Transverse colon (tissue), 4 donors: ENCODE results near the gene TTC28. TPM values are rescaled to one million over a fixed set of nuclear protein-coding genes. Genes with fewer than 3 reads are reported as not detected.

Experiments
- DNase-seq: peaks from one replicate; pipeline ENCODE4 v3.0.0-alpha.2; 2019
- H3K27ac ChIP-seq, 4 donors: fragments of 200-600 bp; sonication (generic); 2 replicates each; pipeline ENCODE4 v1.5.1; 2016 to 2018; ENCODE audit warnings: inconsistent platforms in 4 of 4
- H3K27me3 ChIP-seq: fragments of 200-600 bp; sonication (generic); 2 replicates; pipeline ENCODE4 v1.5.1; 2017; ENCODE audit warnings: inconsistent platforms
- H3K36me3 ChIP-seq, 4 donors: fragments of 200-600 bp; sonication (generic); 2 replicates each; pipeline ENCODE4 v1.5.1; 2017 to 2019; ENCODE audit warnings: inconsistent platforms in 4 of 4
- H3K4me1 ChIP-seq, 4 donors: fragments of 200-600 bp; sonication (generic); 2 replicates each; pipeline ENCODE4 v1.5.1; 2017 to 2020; ENCODE audit warnings: inconsistent platforms in 4 of 4
- H3K4me3 ChIP-seq, 4 donors: fragments of 200-600 bp; sonication (generic); 1 replicate in 1 of 4; 2 replicates in 3 of 4; pipeline versions ENCODE4 v1.5.1 to v1.6.1; 2017 to 2019; ENCODE audit warnings: inconsistent platforms in 4 of 4
- H3K9me3 ChIP-seq, 2 donors: fragments of 200-600 bp; sonication (generic); 2 replicates each; pipeline ENCODE4 v1.5.1; 2017 to 2019; ENCODE audit warnings: inconsistent platforms in 2 of 2
- CTCF ChIP-seq, 5 experiments: fragments of 200-600 bp in 3 of 5; fragments of 450-650 bp in 2 of 5; sonication (generic) in 3 of 5; IDR thresholded peaks; 1 replicate in 2 of 5; 2 replicates in 3 of 5; pipeline ENCODE4 v1.5.1; 2016 to 2017; ENCODE audit warnings: antibody characterized with exemption in 5 of 5, inconsistent platforms in 3 of 5, mild to moderate bottlenecking in 2 of 5, moderate library complexity in 1 of 5
- EP300 ChIP-seq: sonication (generic); formaldehyde crosslinking; IDR thresholded peaks from one replicate; pipeline ENCODE4 v1.6.1; 2017; ENCODE audit warnings: antibody characterized with exemption, low read depth
- POLR2A ChIP-seq: fragments of 450-650 bp; IDR thresholded peaks from one replicate; pipeline ENCODE4 v1.6.1; 2016; ENCODE audit warnings: antibody characterized with exemption, mild to moderate bottlenecking, moderate library complexity
- POLR2AphosphoS5 ChIP-seq, 3 donors: sonication (generic); formaldehyde crosslinking; IDR thresholded peaks; one replicate each; pipeline ENCODE4 v1.6.1; 2016; ENCODE audit warnings: antibody characterized with exemption in 3 of 3
- WGBS, 2 donors: methylation state at CpG; one replicate each; pipeline ENCODE4 v1.1.5; 2018; ENCODE audit warnings: low coverage in 1 of 2; 5-methylcytosine and 5-hydroxymethylcytosine counted together
- in situ Hi-C, 4 donors: fragments of 200-750 bp; cut with MboI; loops; one replicate each; pipeline versions ENCODE4 v1.15.0 to v1.15.1; 2017; ENCODE audit warnings: low sequenced_read_pairs in 3 of 4, low pct_ligation_motif_present in 1 of 4, low pct_unique_long_range_greater_than_20kb in 1 of 4
- intact Hi-C: fragments of 100-400 bp; cut with DNase I; formaldehyde crosslinking; loops from one replicate; pipeline ENCODE4 v1.15.1; 2023; ENCODE audit warnings: low total_unique reads
- total RNA-seq, 4 donors: library from RNA; depleted of rRNA; stranded (reverse); fragments of >200 nt; gene quantifications; one replicate each; pipeline ENCODE4 v1.1.0, GENCODE V29; 2016

Gene TTC28
- total RNA-seq, 4 donors from 2014 or later: 7.6 to 84.2 (median 12.4) TPM

- in situ Hi-C loops: no loop called here
Observed at GRCh38 chr22:28402539-28402938, 277.1 kb downstream of the TTC28 start.

GRCh38 chr22:28402060-28402459, 277.6 kb downstream of the TTC28 start:
- Histone ChIP-seq H3K4me1 (no peaks in the 10 kb centered on the region), H3K27ac (no peak overlapping the region), H3K36me3 (no peaks in the 10 kb centered on the region), H3K9me3 (no peaks in the 10 kb centered on the region), H3K27me3 (no peaks in the 10 kb centered on the region), H3K4me3 (no peak overlapping the region)
- TF ChIP-seq POLR2AphosphoS5 (IDR thresholded peaks at IDR 0.05): no peak
- TF ChIP-seq POLR2A: no peak
- no peak for TF ChIP-seq EP300
- no peak for TF ChIP-seq CTCF (IDR thresholded peaks at IDR 0.05)
- intact Hi-C loops (no loop called here), in situ Hi-C loops (no loop called here)
- DNase-seq: no peak
- 72 to 80% methylated on average over 2 of the region's 2 CpGs for WGBS, 2 donors

More at GRCh38 chr22:28402539-28402938, 277.1 kb downstream of the TTC28 start:
- Histone ChIP-seq H3K4me1 (no peaks in the 10 kb centered on the region), H3K27ac (no peak overlapping the region), H3K36me3 (no peaks in the 10 kb centered on the region), H3K9me3 (no peaks in the 10 kb centered on the region), H3K27me3 (no peaks in the 10 kb centered on the region), H3K4me3 (no peak overlapping the region)
- intact Hi-C loops: no loop called here
- TF ChIP-seq CTCF (IDR thresholded peaks at IDR 0.05): no peak
- TF ChIP-seq POLR2A: no peak
- TF ChIP-seq POLR2AphosphoS5 (IDR thresholded peaks at IDR 0.05): no peak
- TF ChIP-seq EP300: no peak
- DNase-seq: no peak
- 84% methylated on average over 5 of the region's 5 CpGs for WGBS, 2 donors

- Histone ChIP-seq H3K27ac (no peak overlapping the region), H3K9me3 (no peaks in the 10 kb centered on the region), H3K4me3 (no peak overlapping the region), H3K4me1 (peaks cover 0 to 12% (median 3%) of the 10 kb centered on the region in 4 donors), H3K27me3 (no peaks in the 10 kb centered on the region), H3K36me3 (no peaks in the 10 kb centered on the region)
- DNase-seq: no peak
- WGBS, 2 donors: 65 to 71% methylated on average over 1 of the region's 1 CpG
- in situ Hi-C loops: no loop called here
- TF ChIP-seq EP300: no peak
- no peak for TF ChIP-seq POLR2A
- TF ChIP-seq CTCF (IDR thresholded peaks at IDR 0.05): no peak
- no peak for TF ChIP-seq POLR2AphosphoS5 (IDR thresholded peaks at IDR 0.05)
- intact Hi-C loops: no loop called here
Observed at GRCh38 chr22:28398981-28399380, 280.7 kb downstream of the TTC28 start.

GRCh38 chr22:28398355-28398754, 281.3 kb downstream of the TTC28 start:
- no peaks in the 10 kb centered on the region for H3K36me3 ChIP-seq
- H3K9me3 ChIP-seq: no peaks in the 10 kb centered on the region
- DNase-seq: no peak
- intact Hi-C loops (no loop called here), in situ Hi-C loops (no loop called here)
- TF ChIP-seq POLR2AphosphoS5 (IDR thresholded peaks at IDR 0.05) (no peak), CTCF (IDR thresholded peaks at IDR 0.05) (no peak), EP300 (no peak), POLR2A (no peak)
- no peaks in the 10 kb centered on the region for H3K27me3 ChIP-seq
- no peak overlapping the region for H3K4me3 ChIP-seq
- peaks cover 0 to 12% (median 3%) of the 10 kb centered on the region in 4 donors for H3K4me1 ChIP-seq
- H3K27ac ChIP-seq: no peak overlapping the region
